AG09309 (cell line): ENCODE results near the gene SH3GL2.

ENCODE experiments used
- DNase-seq: peaks from one replicate; pipeline ENCODE4 v3.0.0-alpha.2; 2010; ENCODE audit warnings: low read depth
- H3K4me3 ChIP-seq: 2 replicates; pipeline ENCODE4 v1.5.1; 2011; ENCODE audit warnings: mild to moderate bottlenecking, low read depth, low read length, moderate library complexity; ENCODE audit not compliant: control insufficient read depth
- TF ChIP-seq, protein P1 (sequence below): IDR thresholded peaks from 2 replicates; pipeline ENCODE4 v1.5.1; 2011; ENCODE audit warnings: mild to moderate bottlenecking, low read depth, low read length, inconsistent platforms; ENCODE audit not compliant: insufficient read depth, control insufficient read depth; ENCODE audit errors: missing control alignments

Gene SH3GL2

GRCh38 chr9:17555362-17556054 is 23.4 kb upstream of the SH3GL2 start:
- no peak for DNase-seq
- H3K4me3 ChIP-seq: no peak overlapping the region
- TF ChIP-seq, protein P1, sequence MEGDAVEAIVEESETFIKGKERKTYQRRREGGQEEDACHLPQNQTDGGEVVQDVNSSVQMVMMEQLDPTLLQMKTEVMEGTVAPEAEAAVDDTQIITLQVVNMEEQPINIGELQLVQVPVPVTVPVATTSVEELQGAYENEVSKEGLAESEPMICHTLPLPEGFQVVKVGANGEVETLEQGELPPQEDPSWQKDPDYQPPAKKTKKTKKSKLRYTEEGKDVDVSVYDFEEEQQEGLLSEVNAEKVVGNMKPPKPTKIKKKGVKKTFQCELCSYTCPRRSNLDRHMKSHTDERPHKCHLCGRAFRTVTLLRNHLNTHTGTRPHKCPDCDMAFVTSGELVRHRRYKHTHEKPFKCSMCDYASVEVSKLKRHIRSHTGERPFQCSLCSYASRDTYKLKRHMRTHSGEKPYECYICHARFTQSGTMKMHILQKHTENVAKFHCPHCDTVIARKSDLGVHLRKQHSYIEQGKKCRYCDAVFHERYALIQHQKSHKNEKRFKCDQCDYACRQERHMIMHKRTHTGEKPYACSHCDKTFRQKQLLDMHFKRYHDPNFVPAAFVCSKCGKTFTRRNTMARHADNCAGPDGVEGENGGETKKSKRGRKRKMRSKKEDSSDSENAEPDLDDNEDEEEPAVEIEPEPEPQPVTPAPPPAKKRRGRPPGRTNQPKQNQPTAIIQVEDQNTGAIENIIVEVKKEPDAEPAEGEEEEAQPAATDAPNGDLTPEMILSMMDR: no peak

DNA sequence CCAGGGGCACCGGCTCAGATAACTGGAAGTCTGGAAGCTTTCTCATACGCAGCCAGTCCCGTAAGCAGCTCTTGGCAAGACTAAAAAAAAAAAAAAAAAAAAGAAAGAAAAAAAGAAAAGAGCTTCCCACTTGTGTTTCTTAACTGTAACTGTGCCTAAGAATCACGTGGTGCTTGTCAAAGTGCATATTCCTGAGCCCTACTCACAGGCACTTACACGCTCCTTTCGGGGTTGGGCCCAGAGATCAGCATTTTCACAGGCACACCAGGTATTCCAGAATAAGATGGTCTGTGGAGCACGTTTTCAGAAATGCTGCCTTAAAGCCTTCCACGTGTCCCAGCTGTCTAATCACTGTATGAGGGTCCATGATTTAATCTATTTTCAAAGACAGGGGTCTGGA is 22.6 kb upstream of the SH3GL2 start:
- TF ChIP-seq, protein P1: no peak
- no peak for DNase-seq
- no peak overlapping the region for H3K4me3 ChIP-seq

DNA sequence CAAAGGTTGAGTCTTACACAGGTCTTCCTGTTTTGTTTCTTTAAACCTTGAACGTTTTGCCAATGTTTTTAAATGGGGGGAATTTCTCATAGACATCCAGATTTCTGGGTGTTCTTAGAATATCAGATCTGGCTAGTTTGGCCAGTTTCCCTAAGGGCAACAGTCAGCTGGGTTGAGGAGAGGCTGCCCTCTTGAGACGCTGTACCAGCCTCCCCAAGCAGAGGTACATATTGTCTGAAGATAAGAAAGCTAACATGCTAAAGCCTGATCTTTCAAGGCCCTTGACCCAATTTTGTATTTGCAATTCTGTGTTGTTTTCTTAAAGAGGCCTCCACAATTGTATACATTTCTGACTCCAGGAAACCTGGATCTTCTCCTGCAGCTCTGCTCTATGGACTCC is 21.9 kb upstream of the SH3GL2 start:
- no peak overlapping the region for H3K4me3 ChIP-seq
- TF ChIP-seq, protein P1: no peak
- DNase-seq: no peak

GRCh38 chr9:17571825-17572224 is 7.0 kb upstream of the SH3GL2 start:
- no peak overlapping the region for H3K4me3 ChIP-seq
- TF ChIP-seq, protein P1: no peak
- no peak for DNase-seq

- H3K4me3 ChIP-seq: no peak overlapping the region
- TF ChIP-seq, protein P1: no peak
- DNase-seq: no peak
These were observed 4.5 kb upstream of the SH3GL2 start for GRCh38 chr9:17574342-17574741.

DNA sequence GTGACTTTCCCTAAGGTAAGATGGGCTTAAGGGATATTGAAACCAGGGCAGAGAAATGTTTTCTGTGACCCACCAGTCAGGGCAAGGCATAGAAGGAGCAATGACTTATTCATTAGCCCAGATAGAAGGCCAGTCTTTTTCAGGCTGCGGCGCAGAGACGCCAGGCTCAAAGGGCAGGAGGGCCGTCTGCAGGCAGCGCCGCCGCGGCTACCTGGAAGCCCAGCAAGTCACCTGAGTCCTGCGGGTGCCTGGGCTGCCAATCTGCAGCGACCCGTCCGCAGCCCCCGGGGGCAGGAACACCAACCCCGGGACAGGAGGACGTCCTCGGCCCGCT is 322 bp upstream of the SH3GL2 start:
- TF ChIP-seq, protein P1: no peak
- H3K4me3 ChIP-seq: peak overlapping the region; percentile 36
- DNase-seq: no peak
